Left colon (tissue), 2 donors: ENCODE results near the gene EFCAB13. TPM values are rescaled to one million over a fixed set of nuclear protein-coding genes. Genes with fewer than 3 reads are reported as not detected.
A peak's percentile ranks its signal among the peaks of the same experiment; 100 is the strongest.

Source experiments
- ATAC-seq: fragments of 200-7000 bp; cut with Tn5 transposase; one replicate; pipeline ENCODE4 v1.9.1; 2020; ENCODE audit warnings: mild to moderate bottlenecking, moderate library complexity
- DNase-seq, 2 donors: peaks; one replicate each; pipeline ENCODE4 v3.0.0-alpha.2; 2020
- intact Hi-C, 2 donors: fragments of 100-400 bp; cut with DNase I in 1 of 2; cut with micrococcal nuclease in 1 of 2; formaldehyde crosslinking; loops; one replicate each; pipeline versions ENCODE4 v1.11.2 to v1.14.0; 2022; cut with DNase I, micrococcal nuclease
- total RNA-seq, 2 donors: library from RNA; stranded (reverse); fragmentation: NEBNext Ultra II Directional; extraction: Animal tissue kit (Norgen Biotek cat#: 25700); gene quantifications; one replicate each; pipeline ENCODE4 v1.2.1, GENCODE V29; 2021
- donor health status: DM: no; HTN: no; CAD: no.
- donor health status: DM: yes; HTN: yes; CAD: no.

Gene EFCAB13
- total RNA-seq, 2 donors from 2014 or later, result 3.2 to 4.0 TPM

- intact Hi-C loops, result no loop called here
- no peak for DNase-seq
- no peak for ATAC-seq
These were observed 32.4 kb upstream of the EFCAB13 start for GRCh38 chr17:47291242-47291873.

- ATAC-seq, result no peak
- intact Hi-C loops, result no loop called here
These were observed 31.5 kb upstream of the EFCAB13 start for GRCh38 chr17:47292206-47292605.

GRCh38 chr17:47295037-47295873 lies 28.5 kb upstream of the EFCAB13 start:
- DNase-seq (no peak), ATAC-seq (no peak)
- intact Hi-C loops, result no loop called here

More at GRCh38 chr17:47292206-47292605, 31.5 kb upstream of the EFCAB13 start:
- no peak for DNase-seq

- DNase-seq (no peak), ATAC-seq (no peak)
- intact Hi-C loops, result no loop called here
These were observed 27.9 kb upstream of the EFCAB13 start for GRCh38 chr17:47295874-47296255.

GRCh38 chr17:47297661-47298400 lies 25.9 kb upstream of the EFCAB13 start:
- ATAC-seq (no peak), DNase-seq (no peak)
- intact Hi-C loops, result no loop called here

GRCh38 chr17:47298712-47299111 lies 25.0 kb upstream of the EFCAB13 start:
- ATAC-seq, result no peak
- DNase-seq, result no peak
- intact Hi-C loops, result no loop called here

- DNase-seq (no peak), ATAC-seq (no peak)
- intact Hi-C loops, result no loop called here
These were observed 24.4 kb upstream of the EFCAB13 start for GRCh38 chr17:47299239-47299910.

- no peak for ATAC-seq
- intact Hi-C loops, result no loop called here
- no peak for DNase-seq
These were observed 23.0 kb upstream of the EFCAB13 start for GRCh38 chr17:47300718-47301117.

- no peak for ATAC-seq
- intact Hi-C loops, result no loop called here
- DNase-seq, result no peak
These were observed 22.6 kb upstream of the EFCAB13 start for GRCh38 chr17:47301161-47301560.

GRCh38 chr17:47301831-47302230 lies 21.9 kb upstream of the EFCAB13 start:
- no peak for ATAC-seq
- no peak for DNase-seq
- intact Hi-C loops, result no loop called here

GRCh38 chr17:47304186-47304585 lies 19.6 kb upstream of the EFCAB13 start:
- ATAC-seq (no peak), DNase-seq (no peak)
- intact Hi-C loops, result no loop called here

- intact Hi-C loops, result no loop called here
- DNase-seq (no peak), ATAC-seq (no peak)
These were observed 18.3 kb upstream of the EFCAB13 start for GRCh38 chr17:47305302-47305923.

GRCh38 chr17:47310186-47310733 lies 13.5 kb upstream of the EFCAB13 start:
- DNase-seq, result no peak
- intact Hi-C loops, result loop anchor here in 1 of 2 donors (10.0 kb wide), 1 partner anchor 85 kb away; no protein-coding TSS in a partner anchor

GRCh38 chr17:47311420-47311819 lies 12.3 kb upstream of the EFCAB13 start:
- no peak for DNase-seq
- ATAC-seq, result no peak
- intact Hi-C loops, result loop anchor here in 1 of 2 donors (10.0 kb wide), 1 partner anchor 87 kb away; no protein-coding TSS in a partner anchor

More at GRCh38 chr17:47310186-47310733, 13.5 kb upstream of the EFCAB13 start:
- no peak for ATAC-seq

- intact Hi-C loops, result loop anchor here (2.0 to 10.0 kb wide), 2 partner anchors 85 to 91 kb away; no protein-coding TSS in a partner anchor
- ATAC-seq (peak; percentile 81), DNase-seq (peak in 1 of 2 donors; percentile 26)
These were observed 8.1 kb upstream of the EFCAB13 start for GRCh38 chr17:47315451-47316266.

- intact Hi-C loops, result loop anchor here (2.0 to 10.0 kb wide), 2 partner anchors 86 to 92 kb away; no protein-coding TSS in a partner anchor
- DNase-seq (no peak), ATAC-seq (peak; percentile 94)
These were observed 7.4 kb upstream of the EFCAB13 start for GRCh38 chr17:47316311-47316710.

- intact Hi-C loops, result loop anchor here (2.0 to 10.0 kb wide), 2 partner anchors 86 to 92 kb away; no protein-coding TSS in a partner anchor
- no peak for ATAC-seq
- DNase-seq, result no peak
These were observed 6.6 kb upstream of the EFCAB13 start for GRCh38 chr17:47317119-47317518.
